HG03280 (cell line): Measurements from ENCODE around the gene PLCH1.
A peak's percentile ranks its signal among the peaks of the same experiment; 100 is the strongest.

Experiments
- ATAC-seq: cut with Tn5 transposase; IDR thresholded peaks from one replicate; pipeline ENCODE4 v1.9.1; 2021; ENCODE audit warnings: mild to moderate bottlenecking, moderate library complexity; ENCODE audit not compliant: unreplicated experiment

Gene PLCH1

GRCh38 chr3:155745795-155746550, 1.1 kb upstream of the PLCH1 start:
- no peak for ATAC-seq

DNA sequence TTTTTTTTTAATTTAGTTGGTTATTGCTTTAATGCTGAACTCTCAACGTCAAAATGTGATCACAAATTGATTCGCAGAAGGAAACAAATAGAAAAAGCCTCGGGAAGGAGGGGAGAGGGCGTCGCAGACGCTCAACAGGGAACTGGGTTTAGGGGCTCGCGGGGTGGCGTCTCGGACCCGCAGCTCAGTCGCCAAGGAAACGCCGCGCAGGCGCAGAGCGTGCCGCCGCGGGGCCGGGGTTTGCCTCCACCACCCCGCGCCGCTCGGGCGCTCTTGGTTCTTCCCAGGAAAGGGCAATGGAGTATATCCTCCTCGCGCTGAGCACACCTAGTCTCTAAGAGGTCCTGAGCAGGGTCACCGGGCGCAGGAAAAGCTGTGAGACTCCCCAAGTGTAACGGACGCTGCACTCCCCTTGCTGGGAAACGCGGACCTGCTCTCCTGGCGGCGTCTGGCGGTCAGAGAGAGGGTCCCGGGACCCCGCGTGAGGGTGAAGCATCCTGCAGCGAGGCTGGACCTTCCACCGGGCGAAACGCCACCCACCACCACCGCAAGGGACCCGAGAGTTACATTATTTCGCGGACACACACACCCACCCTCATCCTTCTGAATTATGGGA, 753 bp downstream of the PLCH1 start:
- ATAC-seq: no peak

DNA sequence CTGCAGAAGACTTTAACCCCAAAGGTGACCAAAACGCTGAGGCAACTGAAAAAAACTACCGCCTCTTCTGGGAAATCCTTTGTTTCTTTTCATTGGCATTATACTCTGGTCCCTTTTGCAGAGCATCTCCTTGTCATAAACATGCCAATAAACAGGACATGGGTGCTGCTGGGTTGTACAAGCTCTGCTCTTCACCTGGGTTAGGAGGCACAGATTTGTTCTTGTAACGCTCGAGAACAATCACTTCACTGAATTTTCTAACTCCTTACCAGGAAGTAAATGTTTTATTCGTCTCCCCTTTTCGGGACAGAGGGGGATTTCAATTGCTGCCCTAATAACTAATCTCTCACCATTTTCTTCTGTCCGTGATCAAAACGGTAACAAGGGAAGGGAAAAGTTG, 1.3 kb downstream of the PLCH1 start:
- ATAC-seq: no peak

DNA sequence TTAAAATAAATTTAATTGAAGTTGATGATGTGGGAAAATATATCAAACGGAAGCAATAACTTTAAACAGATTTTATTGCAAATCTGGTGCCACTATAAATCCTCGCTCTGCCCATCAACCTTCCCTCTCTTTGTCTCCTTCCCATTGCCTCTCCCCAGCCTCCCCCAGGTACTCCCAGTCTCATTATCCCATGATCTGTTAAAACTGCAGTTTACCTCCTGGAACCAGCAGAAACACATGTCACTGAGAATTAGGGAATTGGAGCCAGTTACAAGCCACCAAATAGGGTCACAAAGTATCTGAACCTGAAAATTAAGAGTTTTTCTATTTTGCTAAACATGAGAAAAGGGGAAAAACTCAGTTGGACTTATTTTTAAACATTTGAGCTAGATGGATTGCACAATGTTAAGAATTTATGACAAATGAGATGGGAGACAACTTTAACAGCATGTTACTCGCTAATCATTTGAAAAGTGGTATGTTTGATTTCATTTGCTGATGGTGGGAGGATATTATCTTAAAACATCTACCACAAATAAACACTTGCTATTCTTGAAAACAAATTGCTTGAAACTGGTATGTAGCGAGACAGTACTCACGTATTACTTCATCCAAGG, 2.4 kb downstream of the PLCH1 start:
- ATAC-seq: no peak

- ATAC-seq: no peak
These were observed 3.3 kb downstream of the PLCH1 start for GRCh38 chr3:155741603-155742002.

GRCh38 chr3:155741101-155741500, 3.8 kb downstream of the PLCH1 start:
- no peak for ATAC-seq

GRCh38 chr3:155739154-155739553, 5.7 kb downstream of the PLCH1 start:
- no peak for ATAC-seq

- no peak for ATAC-seq
These were observed 6.2 kb downstream of the PLCH1 start for GRCh38 chr3:155738580-155739076.

DNA sequence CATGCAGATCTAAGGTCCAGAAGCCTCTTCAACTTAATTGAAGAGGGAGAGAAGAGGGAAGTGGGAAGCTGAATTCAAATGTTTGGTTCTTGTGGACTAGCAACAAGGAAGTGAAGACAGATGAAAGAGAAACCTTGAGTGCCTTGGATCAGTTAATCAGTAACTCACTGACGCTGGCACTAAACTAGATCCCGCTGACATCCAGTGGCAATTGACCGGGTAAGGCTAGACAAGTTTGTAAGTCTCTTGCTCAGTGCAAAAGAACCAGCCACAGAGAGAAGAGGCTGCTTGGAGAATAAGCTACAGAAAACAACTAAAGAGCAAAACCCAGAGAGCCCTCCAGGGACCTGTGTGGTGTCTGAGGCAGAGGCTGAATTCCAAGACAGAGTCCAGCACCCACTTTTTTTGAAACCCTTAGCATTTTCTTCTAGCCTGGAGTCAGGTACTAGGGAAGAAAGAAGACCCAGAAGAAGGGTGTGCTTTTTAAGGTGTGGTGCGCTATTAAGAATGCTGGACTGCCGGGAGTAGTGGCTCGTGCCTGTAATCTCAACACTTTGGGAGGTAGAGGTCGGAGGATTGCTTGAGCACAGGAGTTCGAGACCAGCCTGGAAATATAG, 6.9 kb downstream of the PLCH1 start:
- ATAC-seq: peak; percentile 71

GRCh38 chr3:155736381-155736780, 8.5 kb downstream of the PLCH1 start:
- ATAC-seq: no peak

- no peak for ATAC-seq
These were observed 14.0 kb downstream of the PLCH1 start for GRCh38 chr3:155730843-155731242.

GRCh38 chr3:155727836-155728235, 17.0 kb downstream of the PLCH1 start:
- ATAC-seq: no peak

- ATAC-seq: no peak
These were observed 30.6 kb downstream of the PLCH1 start for GRCh38 chr3:155714295-155714718.

- ATAC-seq: peak; percentile 92
These were observed 32.9 kb downstream of the PLCH1 start for GRCh38 chr3:155712008-155712407.

- ATAC-seq: no peak
These were observed 39.9 kb downstream of the PLCH1 start for GRCh38 chr3:155704771-155705559.

DNA sequence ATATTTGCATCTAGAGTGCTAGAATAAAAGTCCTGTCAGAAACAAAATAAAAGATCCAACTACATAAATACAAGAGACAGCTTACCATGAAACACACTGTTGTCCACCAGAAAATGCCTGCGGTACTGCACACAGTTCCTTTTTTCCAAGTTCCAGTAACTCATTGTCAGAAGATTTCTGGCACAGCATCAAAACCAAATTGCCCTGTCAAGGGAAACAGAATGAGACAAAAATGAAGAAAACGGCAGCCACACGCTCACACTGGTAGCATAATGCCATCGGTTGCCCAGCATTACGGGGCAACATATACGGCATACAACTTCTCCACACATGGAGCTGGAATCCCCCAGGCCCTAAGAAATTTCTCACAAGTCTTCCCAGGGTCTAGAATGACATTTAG, 40.8 kb downstream of the PLCH1 start:
- no peak for ATAC-seq

- no peak for ATAC-seq
These were observed 41.9 kb downstream of the PLCH1 start for GRCh38 chr3:155702745-155703591.

GRCh38 chr3:155701882-155702465, 42.9 kb downstream of the PLCH1 start:
- peak; percentile 77 for ATAC-seq

DNA sequence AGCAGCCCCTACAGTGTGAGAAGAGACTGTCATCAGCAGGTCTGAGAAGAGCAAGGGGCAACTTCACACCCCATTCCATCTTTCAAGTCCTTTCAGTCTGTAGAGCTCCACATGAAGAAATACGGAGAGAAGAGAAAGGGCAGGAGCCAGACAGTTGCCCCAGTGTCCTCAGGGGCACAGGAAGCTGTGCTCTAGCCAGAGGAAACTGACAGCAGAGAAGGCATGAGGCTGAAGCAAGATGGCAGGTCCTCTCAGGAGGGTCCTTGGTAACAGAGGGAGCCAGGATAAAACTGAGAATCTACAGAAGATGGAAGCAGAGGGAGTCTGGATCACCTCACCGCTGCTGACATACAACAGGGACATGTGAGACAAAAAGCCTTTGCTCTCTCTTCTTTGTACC, 47.3 kb downstream of the PLCH1 start:
- no peak for ATAC-seq
